HG02870 (cell line): ENCODE measurements around the gene TUBAL3.

ENCODE experiments used
- ATAC-seq: cut with Tn5 transposase; IDR thresholded peaks from one replicate; pipeline ENCODE4 v1.9.1; 2021; ENCODE audit warnings: mild to moderate bottlenecking, moderate library complexity; ENCODE audit not compliant: unreplicated experiment

TUBAL3 gene

DNA sequence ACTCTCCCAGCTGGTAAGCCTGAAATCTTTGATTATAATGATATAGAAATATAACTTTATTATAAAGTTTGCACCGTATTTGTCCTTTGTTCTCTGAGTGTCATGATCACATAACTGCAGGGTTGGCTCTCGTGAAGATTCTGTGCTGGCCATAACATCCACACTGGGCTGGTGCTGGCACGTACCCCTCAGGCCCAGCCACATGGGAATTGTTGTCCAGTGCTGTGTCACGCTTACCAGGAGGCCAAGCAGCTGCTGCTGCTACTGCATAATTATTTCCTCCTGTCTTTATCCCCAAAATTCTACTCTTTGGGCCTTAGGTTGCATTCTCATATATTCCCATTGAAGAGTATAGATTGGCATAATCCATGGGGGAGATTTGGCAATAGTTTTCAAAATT, 60.6 kb downstream of the TUBAL3 start:
- no peak for ATAC-seq

DNA sequence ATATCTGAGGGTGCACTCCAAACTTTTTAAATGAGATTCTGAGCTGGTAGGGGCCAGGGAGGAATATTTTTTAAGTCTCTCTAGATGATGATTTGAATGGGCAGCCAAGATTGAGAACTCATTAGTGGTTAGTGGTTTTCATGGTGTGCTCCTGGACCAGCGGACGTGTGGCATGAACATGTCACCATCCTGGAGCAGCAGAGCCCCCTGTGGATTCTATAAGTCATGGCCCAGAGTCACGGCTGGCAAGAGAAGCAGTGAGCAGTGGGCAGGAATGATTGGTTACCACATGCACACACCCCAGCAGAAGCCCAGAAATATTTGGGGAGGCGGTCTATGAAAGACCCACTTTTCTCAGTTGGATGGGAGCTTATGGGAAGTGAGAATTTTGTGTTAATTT, 61.1 kb downstream of the TUBAL3 start:
- no peak for ATAC-seq
